HEK293 (cell line): ENCODE results near the gene CROCC.

Source experiments
- CTCF ChIA-PET: fragments of 350-600 bp; formaldehyde crosslinking; extraction: SDS; loops from one replicate; lab custom pipeline; 2021; ENCODE audit warnings: antibody characterized with exemption; lab: Yijun Ruan, JAX
- POLR2A ChIA-PET: fragments of 300-600 bp; formaldehyde crosslinking; extraction: SDS; loops from one replicate; lab custom pipeline; 2020; ENCODE audit warnings: antibody characterized with exemption, inconsistent platforms; lab: Yijun Ruan, JAX
- H3K27ac ChIP-seq: fragments of 200-500 bp; sonication (Bioruptor generic); 2 replicates; pipeline ENCODE4 v1.5.1; 2014; ENCODE audit warnings: low read depth, low read length, control low read depth, inconsistent platforms; ENCODE audit errors: extremely low read depth
- H3K36me3 ChIP-seq, 2 experiments: fragments of 200-500 bp in 1 of 2; sonication (Bioruptor generic) in 1 of 2; 1 replicate in 1 of 2; 2 replicates in 1 of 2; pipeline ENCODE4 v1.5.1; 2014 to 2017; ENCODE audit warnings: inconsistent platforms in 2 of 2, low read length in 2 of 2; ENCODE audit not compliant: control insufficient read depth in 2 of 2, insufficient read depth in 1 of 2
- H3K4me1 ChIP-seq: fragments of 200-500 bp; sonication (Bioruptor generic); 2 replicates; pipeline ENCODE4 v1.5.1; 2014; ENCODE audit warnings: mild to moderate bottlenecking, low read length, inconsistent platforms; ENCODE audit not compliant: control insufficient read depth, insufficient read depth
- H3K4me3 ChIP-seq: 2 replicates; pipeline ENCODE4 v1.5.1; 2011; ENCODE audit warnings: low read depth, mild to moderate bottlenecking, control low read depth, low read length, moderate library complexity
- H3K9me3 ChIP-seq: fragments of 200-500 bp; sonication (Bioruptor generic); 2 replicates; pipeline ENCODE4 v1.5.1; 2014; ENCODE audit warnings: low read depth, low read length, inconsistent platforms; ENCODE audit not compliant: control insufficient read depth, insufficient read depth
- FEZF1 ChIP-seq: fragments of 450-650 bp; formaldehyde crosslinking; IDR thresholded peaks from 2 replicates; pipeline ENCODE4 v1.5.1; 2016; ENCODE audit warnings: missing biosample characterization, missing genetic modification characterization
- GLIS1 ChIP-seq: fragments of 450-650 bp; formaldehyde crosslinking; IDR thresholded peaks from 2 replicates; pipeline ENCODE4 v1.5.1; 2016; ENCODE audit warnings: missing biosample characterization, missing genetic modification characterization
- KLF10 ChIP-seq: fragments of 450-650 bp; IDR thresholded peaks from 2 replicates; pipeline ENCODE4 v1.5.1; 2018; ENCODE audit warnings: missing biosample characterization, mild to moderate bottlenecking, missing genetic modification characterization
- MZF1 ChIP-seq: fragments of 450-650 bp; formaldehyde crosslinking; IDR thresholded peaks from 2 replicates; pipeline ENCODE4 v1.5.1; 2017; ENCODE audit warnings: missing biosample characterization, missing genetic modification characterization, borderline replicate concordance
- PRDM1 ChIP-seq: fragments of 450-650 bp; formaldehyde crosslinking; IDR thresholded peaks from 2 replicates; pipeline ENCODE4; 2016; ENCODE audit warnings: missing biosample characterization, missing genetic modification characterization
- SALL2 ChIP-seq: fragments of 450-650 bp; formaldehyde crosslinking; IDR thresholded peaks from 2 replicates; pipeline ENCODE4 v1.5.0; 2017; ENCODE audit warnings: missing biosample characterization, mild to moderate bottlenecking, missing genetic modification characterization, borderline replicate concordance
- SP2 ChIP-seq: fragments of 450-650 bp; formaldehyde crosslinking; IDR thresholded peaks from 2 replicates; pipeline ENCODE4 v1.5.1; 2016; ENCODE audit warnings: missing biosample characterization, missing genetic modification characterization
- ZBTB20 ChIP-seq: fragments of 450-650 bp; formaldehyde crosslinking; IDR thresholded peaks from 2 replicates; pipeline ENCODE4 v1.5.1; 2016; ENCODE audit warnings: missing biosample characterization, missing genetic modification characterization
- ZBTB6 ChIP-seq: fragments of 450-650 bp; formaldehyde crosslinking; IDR thresholded peaks from 2 replicates; pipeline ENCODE4 v1.5.1; 2017; ENCODE audit warnings: missing biosample characterization, missing genetic modification characterization
- ZBTB7A ChIP-seq: fragments of 450-650 bp; formaldehyde crosslinking; IDR thresholded peaks from 2 replicates; pipeline ENCODE4 v1.5.1; 2016; ENCODE audit warnings: low read depth, missing biosample characterization, missing genetic modification characterization
- ZBTB8A ChIP-seq: fragments of 450-650 bp; formaldehyde crosslinking; IDR thresholded peaks from 2 replicates; pipeline ENCODE4 v1.5.1; 2016; ENCODE audit warnings: missing biosample characterization, missing genetic modification characterization
- ZNF138 ChIP-seq: fragments of 450-650 bp; formaldehyde crosslinking; IDR thresholded peaks from 2 replicates; pipeline ENCODE4 v1.5.1; 2016; ENCODE audit warnings: missing biosample characterization, missing genetic modification characterization, borderline replicate concordance
- ZNF155 ChIP-seq: fragments of 450-650 bp; formaldehyde crosslinking; IDR thresholded peaks from 2 replicates; pipeline ENCODE4 v1.5.1; 2016; ENCODE audit warnings: missing biosample characterization, missing genetic modification characterization
- ZNF157 ChIP-seq: fragments of 450-650 bp; formaldehyde crosslinking; IDR thresholded peaks from 2 replicates; pipeline ENCODE4 v1.5.1; 2016; ENCODE audit warnings: missing biosample characterization, missing genetic modification characterization
- ZNF221 ChIP-seq: fragments of 450-650 bp; formaldehyde crosslinking; IDR thresholded peaks from 2 replicates; pipeline ENCODE4 v1.5.1; 2017; ENCODE audit warnings: missing biosample characterization, missing genetic modification characterization, borderline replicate concordance
- ZNF23 ChIP-seq: fragments of 450-650 bp; formaldehyde crosslinking; IDR thresholded peaks from 2 replicates; pipeline ENCODE4 v1.5.1; 2016; ENCODE audit warnings: missing biosample characterization, missing genetic modification characterization, borderline replicate concordance
- ZNF239 ChIP-seq: fragments of 450-650 bp; formaldehyde crosslinking; IDR thresholded peaks from 2 replicates; pipeline ENCODE4 v1.5.1; 2016; ENCODE audit warnings: missing biosample characterization, missing genetic modification characterization
- ZNF341 ChIP-seq: fragments of 450-650 bp; formaldehyde crosslinking; IDR thresholded peaks from 2 replicates; pipeline ENCODE4; 2016; ENCODE audit warnings: low read depth, missing biosample characterization, missing genetic modification characterization
- ZNF354C ChIP-seq: fragments of 450-650 bp; formaldehyde crosslinking; IDR thresholded peaks from 2 replicates; pipeline ENCODE4 v1.5.1; 2016; ENCODE audit warnings: missing biosample characterization, missing genetic modification characterization, low read depth, borderline replicate concordance
- ZNF362 ChIP-seq: fragments of 450-650 bp; formaldehyde crosslinking; IDR thresholded peaks from 2 replicates; pipeline ENCODE4 v1.5.1; 2016; ENCODE audit warnings: missing biosample characterization, missing genetic modification characterization
- ZNF423 ChIP-seq: fragments of 450-650 bp; formaldehyde crosslinking; IDR thresholded peaks from 2 replicates; pipeline ENCODE4 v1.5.1; 2016; ENCODE audit warnings: missing biosample characterization, missing genetic modification characterization
- ZNF449 ChIP-seq: fragments of 450-650 bp; formaldehyde crosslinking; IDR thresholded peaks from 2 replicates; pipeline ENCODE4 v1.5.1; 2017; ENCODE audit warnings: missing biosample characterization, mild to moderate bottlenecking, missing genetic modification characterization, moderate library complexity
- ZNF600 ChIP-seq: fragments of 450-650 bp; formaldehyde crosslinking; IDR thresholded peaks from 2 replicates; pipeline ENCODE4 v1.5.1; 2016; ENCODE audit warnings: missing biosample characterization, missing genetic modification characterization
- ZNF639 ChIP-seq: fragments of 450-650 bp; formaldehyde crosslinking; IDR thresholded peaks from 2 replicates; pipeline ENCODE4 v1.5.1; 2016; ENCODE audit warnings: missing biosample characterization, missing genetic modification characterization
- ZNF664 ChIP-seq: fragments of 450-650 bp; formaldehyde crosslinking; IDR thresholded peaks from 2 replicates; pipeline ENCODE4 v1.5.1; 2016; ENCODE audit warnings: missing biosample characterization, missing genetic modification characterization
- ZNF785 ChIP-seq: fragments of 450-650 bp; formaldehyde crosslinking; IDR thresholded peaks from 2 replicates; pipeline ENCODE4 v1.5.1; 2016; ENCODE audit warnings: missing biosample characterization, missing genetic modification characterization
- ZXDB ChIP-seq: fragments of 450-650 bp; formaldehyde crosslinking; IDR thresholded peaks from 2 replicates; pipeline ENCODE4 v1.5.1; 2016; ENCODE audit warnings: missing biosample characterization, missing genetic modification characterization
- TF ChIP-seq, protein P1 (sequence below): fragments of 450-650 bp; formaldehyde crosslinking; IDR thresholded peaks from 2 replicates; pipeline ENCODE4 v1.5.1; 2016; ENCODE audit warnings: missing biosample characterization, missing genetic modification characterization, borderline replicate concordance
- TF ChIP-seq, protein P2 (sequence below): fragments of 450-650 bp; formaldehyde crosslinking; IDR thresholded peaks from 2 replicates; pipeline ENCODE4 v1.5.1; 2016; ENCODE audit warnings: missing biosample characterization, missing genetic modification characterization

The CROCC gene

DNA sequence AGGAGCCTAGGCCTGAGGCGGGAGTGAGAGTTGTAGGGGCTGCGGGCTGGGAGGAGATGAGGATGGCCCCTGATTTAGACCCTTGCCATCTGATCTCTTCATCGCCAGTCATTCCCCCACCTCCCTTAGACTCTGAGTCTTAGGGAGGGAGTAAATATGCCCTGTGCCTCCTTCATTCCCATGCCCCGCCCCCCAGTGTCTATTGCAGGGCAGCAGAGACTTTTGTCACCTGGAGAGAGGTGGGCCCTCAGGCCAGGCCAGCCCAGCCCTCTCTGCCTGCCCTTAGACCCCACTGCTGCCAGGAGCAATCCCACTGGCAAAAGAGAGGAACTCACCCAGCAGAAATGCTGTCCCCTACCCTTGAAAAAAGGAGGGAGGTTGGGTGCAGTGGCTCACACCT, 61.9 kb downstream of the CROCC start:
- CTCF ChIA-PET: interaction anchor here (0.6 kb wide), 1 partner anchor 365 kb away, joined by 3 read pairs; no protein-coding TSS in a partner anchor

GRCh38 chr1:16984717-16985116, 63.0 kb downstream of the CROCC start:
- Histone ChIP-seq H3K4me1 (no peaks in the 10 kb centered on the region), H3K4me3 (no peak overlapping the region), H3K9me3 (no peaks in the 10 kb centered on the region), H3K27ac (no peak overlapping the region), H3K36me3 (peaks cover 0 to 40% of the 10 kb centered on the region in 2 experiments; a peak in 2 of 3 replicates)
- ChIA-PET POLR2A (interaction anchor here (0.5 to 1.1 kb wide), 4 partner anchors 9 to 56 kb away, joined by 3 to 10 read pairs (median 4); no protein-coding TSS in a partner anchor), CTCF (interaction anchor here (3.5 kb wide), 1 partner anchor 18 kb away, joined by 15 read pairs; no protein-coding TSS in a partner anchor)
- TF ChIP-seq ZNF341 (tag by site-specific recombination) (no peak), ZBTB8A (tag by site-specific recombination) (no peak), KLF10 (tag by site-specific recombination) (no peak), ZNF664 (tag by site-specific recombination) (no peak), ZBTB20 (peak; percentile 58), ZNF785 (no peak), GLIS1 (no peak), ZNF449 (tag by site-specific recombination) (peak; percentile 64; the same call in 1 of the 2 replicates), ZNF639 (tag by site-specific recombination) (no peak), SP2 (tag by site-specific recombination) (no peak)
- TF ChIP-seq, protein P1, sequence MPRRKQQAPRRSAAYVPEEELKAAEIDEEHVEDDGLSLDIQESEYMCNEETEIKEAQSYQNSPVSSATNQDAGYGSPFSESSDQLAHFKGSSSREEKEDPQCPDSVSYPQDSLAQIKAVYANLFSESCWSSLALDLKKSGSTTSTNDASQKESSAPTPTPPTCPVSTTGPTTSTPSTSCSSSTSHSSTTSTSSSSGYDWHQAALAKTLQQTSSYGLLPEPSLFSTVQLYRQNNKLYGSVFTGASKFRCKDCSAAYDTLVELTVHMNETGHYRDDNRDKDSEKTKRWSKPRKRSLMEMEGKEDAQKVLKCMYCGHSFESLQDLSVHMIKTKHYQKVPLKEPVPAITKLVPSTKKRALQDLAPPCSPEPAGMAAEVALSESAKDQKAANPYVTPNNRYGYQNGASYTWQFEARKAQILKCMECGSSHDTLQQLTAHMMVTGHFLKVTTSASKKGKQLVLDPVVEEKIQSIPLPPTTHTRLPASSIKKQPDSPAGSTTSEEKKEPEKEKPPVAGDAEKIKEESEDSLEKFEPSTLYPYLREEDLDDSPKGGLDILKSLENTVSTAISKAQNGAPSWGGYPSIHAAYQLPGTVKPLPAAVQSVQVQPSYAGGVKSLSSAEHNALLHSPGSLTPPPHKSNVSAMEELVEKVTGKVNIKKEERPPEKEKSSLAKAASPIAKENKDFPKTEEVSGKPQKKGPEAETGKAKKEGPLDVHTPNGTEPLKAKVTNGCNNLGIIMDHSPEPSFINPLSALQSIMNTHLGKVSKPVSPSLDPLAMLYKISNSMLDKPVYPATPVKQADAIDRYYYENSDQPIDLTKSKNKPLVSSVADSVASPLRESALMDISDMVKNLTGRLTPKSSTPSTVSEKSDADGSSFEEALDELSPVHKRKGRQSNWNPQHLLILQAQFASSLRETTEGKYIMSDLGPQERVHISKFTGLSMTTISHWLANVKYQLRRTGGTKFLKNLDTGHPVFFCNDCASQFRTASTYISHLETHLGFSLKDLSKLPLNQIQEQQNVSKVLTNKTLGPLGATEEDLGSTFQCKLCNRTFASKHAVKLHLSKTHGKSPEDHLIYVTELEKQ (tag by site-specific recombination): no peak

More for the DNA sequence above, 61.9 kb downstream of the CROCC start:
- POLR2A ChIA-PET: interaction anchor here (0.7 to 1.2 kb wide), 2 partner anchors 20 to 86 kb away, joined by 4 to 5 read pairs; no protein-coding TSS in a partner anchor
- Histone ChIP-seq H3K36me3 (peaks cover 0 to 36% of the 10 kb centered on the region in 2 experiments; a peak in 2 of 3 replicates), H3K9me3 (no peaks in the 10 kb centered on the region), H3K4me3 (no peak overlapping the region), H3K27ac (no peak overlapping the region), H3K4me1 (no peaks in the 10 kb centered on the region)
- TF ChIP-seq ZNF221 (tag by site-specific recombination) (no peak), ZNF354C (tag by site-specific recombination) (no peak), GLIS1 (no peak), ZNF157 (tag by site-specific recombination) (no peak), ZNF155 (tag by site-specific recombination) (no peak), ZNF600 (tag by site-specific recombination) (no peak), PRDM1 (tag by site-specific recombination) (no peak), ZNF362 (no peak), ZNF23 (tag by site-specific recombination) (no peak), ZXDB (no peak), SALL2 (tag by site-specific recombination) (no peak), FEZF1 (no peak), ZBTB6 (no peak), ZBTB7A (tag by site-specific recombination) (no peak), ZNF239 (tag by site-specific recombination) (no peak), ZNF423 (tag by site-specific recombination) (no peak), MZF1 (no peak), ZNF138 (tag by site-specific recombination) (no peak)
- TF ChIP-seq, protein P2, sequence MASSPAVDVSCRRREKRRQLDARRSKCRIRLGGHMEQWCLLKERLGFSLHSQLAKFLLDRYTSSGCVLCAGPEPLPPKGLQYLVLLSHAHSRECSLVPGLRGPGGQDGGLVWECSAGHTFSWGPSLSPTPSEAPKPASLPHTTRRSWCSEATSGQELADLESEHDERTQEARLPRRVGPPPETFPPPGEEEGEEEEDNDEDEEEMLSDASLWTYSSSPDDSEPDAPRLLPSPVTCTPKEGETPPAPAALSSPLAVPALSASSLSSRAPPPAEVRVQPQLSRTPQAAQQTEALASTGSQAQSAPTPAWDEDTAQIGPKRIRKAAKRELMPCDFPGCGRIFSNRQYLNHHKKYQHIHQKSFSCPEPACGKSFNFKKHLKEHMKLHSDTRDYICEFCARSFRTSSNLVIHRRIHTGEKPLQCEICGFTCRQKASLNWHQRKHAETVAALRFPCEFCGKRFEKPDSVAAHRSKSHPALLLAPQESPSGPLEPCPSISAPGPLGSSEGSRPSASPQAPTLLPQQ (tag by site-specific recombination): no peak
